Embryonic facial prominence (tissue), 1 donor: Measurements from ENCODE around the gene HSD17B1.
"Not testable (repeated sequence)": the region's sequence is repeated elsewhere in the genome, so short reads cannot be mapped to it uniquely, and the experiment has no call there.

Experiments
- DNase-seq: peaks from one replicate; pipeline ENCODE4 v3.0.0-alpha.2; 2016; ENCODE audit errors: extremely low spot score

HSD17B1 gene, protein sequence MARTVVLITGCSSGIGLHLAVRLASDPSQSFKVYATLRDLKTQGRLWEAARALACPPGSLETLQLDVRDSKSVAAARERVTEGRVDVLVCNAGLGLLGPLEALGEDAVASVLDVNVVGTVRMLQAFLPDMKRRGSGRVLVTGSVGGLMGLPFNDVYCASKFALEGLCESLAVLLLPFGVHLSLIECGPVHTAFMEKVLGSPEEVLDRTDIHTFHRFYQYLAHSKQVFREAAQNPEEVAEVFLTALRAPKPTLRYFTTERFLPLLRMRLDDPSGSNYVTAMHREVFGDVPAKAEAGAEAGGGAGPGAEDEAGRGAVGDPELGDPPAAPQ

GRCh38 chr17:42552736-42553135, at the start of gene HSD17B1:
Gene HSD17B1 (plus strand): TSS chr17:42552923. CDS start chr17:42552934, 11 bp downstream.
- DNase-seq: not testable (repeated sequence)

- DNase-seq: no peak
Observed at GRCh38 chr17:42502926-42503325, 49.8 kb upstream of the HSD17B1 start.

GRCh38 chr17:42507671-42508070, 45.1 kb upstream of the HSD17B1 start:
- no peak for DNase-seq

DNA sequence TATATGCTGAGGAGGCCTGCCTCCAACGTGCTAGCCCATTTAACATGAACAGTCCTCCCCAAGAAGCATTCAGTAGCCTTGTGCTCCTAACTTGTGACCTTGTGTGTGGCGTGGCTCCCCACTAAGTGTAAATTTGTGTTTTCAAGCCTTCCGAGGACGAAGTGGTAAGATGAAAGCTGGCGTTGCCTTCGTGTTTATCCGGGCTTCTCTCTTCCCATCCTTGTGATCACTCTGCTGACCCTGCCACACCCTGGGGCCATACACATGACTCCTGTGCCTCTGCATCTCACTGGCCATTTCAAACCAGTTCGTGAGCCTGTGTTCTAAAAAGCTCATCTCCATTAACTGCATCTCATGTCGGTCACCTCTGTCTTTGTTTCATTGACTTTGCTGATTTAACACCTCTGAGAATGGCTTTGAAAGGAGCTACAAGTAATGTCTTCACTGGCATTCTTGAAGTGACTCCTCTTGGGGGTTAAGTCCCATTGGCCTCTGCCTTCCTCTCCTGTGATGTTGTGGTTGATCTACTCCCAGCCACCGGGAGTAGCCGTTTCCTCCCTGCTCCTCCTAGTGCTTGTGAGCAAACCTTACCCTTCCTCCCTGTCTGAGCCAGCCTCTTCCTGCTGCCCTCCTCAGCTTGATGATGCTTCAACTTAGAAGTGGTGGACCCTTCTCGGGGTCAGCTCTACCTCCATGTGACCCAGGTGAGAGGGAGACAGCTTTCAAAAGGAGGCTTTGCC, 44.1 kb upstream of the HSD17B1 start:
- DNase-seq: no peak

GRCh38 chr17:42509409-42509808, 43.3 kb upstream of the HSD17B1 start:
- no peak for DNase-seq

DNA sequence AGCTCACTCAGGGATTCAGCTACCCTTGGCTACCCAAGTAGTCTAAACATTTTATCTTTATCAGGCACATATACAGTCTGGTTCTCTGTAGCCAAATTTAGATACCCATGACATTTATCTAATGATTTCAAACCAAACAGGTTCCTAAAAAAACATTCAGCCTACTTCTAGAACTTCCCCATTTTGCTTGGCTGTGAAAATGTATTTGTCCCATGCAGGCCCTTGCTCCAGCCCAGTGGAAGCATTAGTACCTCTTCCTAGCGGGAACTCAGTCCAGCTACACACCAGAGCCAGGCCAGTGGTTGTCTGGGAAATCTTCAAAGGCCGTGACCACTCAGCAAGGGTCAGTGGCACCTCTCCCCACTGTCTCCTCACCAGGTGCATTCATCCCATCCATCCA, 42.9 kb upstream of the HSD17B1 start:
- no peak for DNase-seq

GRCh38 chr17:42512246-42512645, 40.5 kb upstream of the HSD17B1 start:
- DNase-seq: no peak

- DNase-seq: no peak
Observed at GRCh38 chr17:42512733-42513251, 39.9 kb upstream of the HSD17B1 start.

DNA sequence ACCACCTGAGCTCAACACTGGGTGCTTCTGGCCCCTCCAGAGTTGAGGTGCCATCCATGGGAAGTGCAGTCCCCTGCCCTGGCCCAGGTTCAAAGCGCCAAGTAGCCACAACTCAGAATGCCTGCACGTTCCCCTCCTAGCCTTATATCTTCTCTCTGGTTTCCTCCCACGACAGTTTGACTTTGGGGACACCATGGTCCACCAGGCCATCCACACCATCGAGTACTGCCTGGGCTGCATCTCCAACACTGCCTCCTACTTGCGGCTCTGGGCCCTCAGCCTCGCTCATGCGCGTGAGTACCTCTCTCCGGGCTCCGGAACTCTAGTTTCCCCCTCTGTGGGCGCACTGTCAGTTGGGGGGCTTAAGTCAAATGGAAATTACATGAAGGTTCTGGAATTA, 39.0 kb upstream of the HSD17B1 start:
- DNase-seq: no peak

DNA sequence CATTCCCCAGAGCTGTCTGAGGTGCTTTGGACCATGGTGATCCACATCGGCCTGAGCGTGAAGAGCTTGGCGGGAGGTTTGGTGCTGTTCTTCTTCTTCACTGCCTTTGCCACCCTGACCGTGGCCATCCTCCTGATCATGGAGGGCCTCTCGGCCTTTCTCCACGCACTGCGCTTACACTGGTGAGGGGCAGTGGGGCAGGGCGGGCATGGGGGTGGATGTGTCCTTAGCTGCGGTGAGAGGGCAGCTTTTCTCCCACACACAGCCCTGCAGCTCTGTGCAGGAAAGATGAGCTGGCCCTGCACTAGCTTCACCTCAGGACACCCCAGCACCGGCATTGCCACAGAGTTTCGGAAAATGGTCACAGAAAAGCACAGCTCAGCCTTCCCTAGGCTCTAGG, 38.4 kb upstream of the HSD17B1 start:
- no peak for DNase-seq

- no peak for DNase-seq
Observed at GRCh38 chr17:42514867-42515266, 37.9 kb upstream of the HSD17B1 start.

- DNase-seq: no peak
Observed at GRCh38 chr17:42517516-42517915, 35.2 kb upstream of the HSD17B1 start.

DNA sequence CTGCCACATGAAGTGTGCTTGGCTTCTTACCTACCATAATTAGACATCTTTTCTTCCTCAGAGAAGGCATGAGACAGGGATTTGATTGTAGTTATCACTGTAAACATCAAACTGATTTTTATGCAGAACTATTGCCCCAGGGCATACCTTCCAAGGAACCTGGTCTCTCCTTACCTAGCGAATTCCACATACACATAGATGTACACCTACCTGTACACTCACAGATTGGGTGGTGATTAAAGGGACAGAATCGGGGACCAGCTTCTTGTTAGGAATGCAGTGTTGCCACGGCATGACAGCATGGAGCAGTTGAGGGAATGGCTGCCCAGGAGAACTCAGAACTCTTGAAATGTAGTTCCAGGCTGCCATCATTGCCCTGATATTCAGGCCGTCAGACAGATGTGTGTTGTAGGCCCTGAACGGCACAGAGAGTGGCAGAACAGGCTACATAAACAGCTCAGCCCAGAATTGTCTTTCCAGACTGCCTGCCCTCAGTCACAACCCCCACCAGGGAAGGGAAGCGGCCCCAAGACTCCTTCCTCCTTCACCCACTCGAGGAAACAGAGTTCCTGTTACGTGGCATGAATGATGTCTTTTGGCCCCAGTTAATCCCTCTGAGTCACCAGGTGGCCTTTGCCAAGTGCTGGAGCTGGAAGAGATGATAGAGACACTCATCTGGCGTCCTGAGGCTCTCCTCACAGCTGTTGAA, 34.5 kb upstream of the HSD17B1 start:
- no peak for DNase-seq

DNA sequence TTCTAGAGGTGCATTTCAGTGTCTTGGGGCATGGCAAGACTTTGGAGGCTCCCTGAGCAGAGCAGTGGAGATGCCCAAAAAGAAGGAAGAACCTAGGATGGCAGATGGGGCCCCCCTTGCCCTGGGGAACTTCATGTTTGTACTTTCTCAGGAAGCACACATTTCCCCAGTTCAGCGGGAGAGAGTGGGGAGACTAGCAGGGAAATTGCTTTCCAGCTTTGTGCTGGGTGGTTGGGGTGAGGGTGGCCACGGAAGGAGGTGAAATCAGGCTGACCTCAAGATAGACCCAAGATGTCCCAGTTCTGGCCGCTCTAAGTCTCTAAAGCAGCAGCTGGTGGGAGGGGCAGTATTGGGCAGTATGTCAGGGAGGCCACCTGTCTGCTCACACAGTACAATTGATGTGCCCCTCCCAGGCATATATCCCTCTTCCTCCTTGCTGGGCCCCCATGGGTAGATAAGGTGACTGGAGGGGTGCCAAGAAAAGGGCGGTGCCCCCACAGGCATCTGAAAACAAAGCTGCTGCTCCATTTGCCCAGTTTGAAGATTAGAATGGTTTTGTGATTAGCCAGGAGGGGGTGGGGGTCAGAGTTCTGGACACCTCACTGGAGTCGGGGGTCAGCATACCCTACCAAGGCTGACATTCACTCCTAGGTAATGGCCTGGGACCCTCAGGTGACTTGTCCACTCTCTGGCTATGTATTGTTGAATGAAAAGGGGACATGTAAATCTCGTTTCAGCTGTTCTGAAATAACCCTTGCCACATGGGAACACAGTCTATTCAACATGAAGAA, 33.8 kb upstream of the HSD17B1 start:
- DNase-seq: no peak

DNA sequence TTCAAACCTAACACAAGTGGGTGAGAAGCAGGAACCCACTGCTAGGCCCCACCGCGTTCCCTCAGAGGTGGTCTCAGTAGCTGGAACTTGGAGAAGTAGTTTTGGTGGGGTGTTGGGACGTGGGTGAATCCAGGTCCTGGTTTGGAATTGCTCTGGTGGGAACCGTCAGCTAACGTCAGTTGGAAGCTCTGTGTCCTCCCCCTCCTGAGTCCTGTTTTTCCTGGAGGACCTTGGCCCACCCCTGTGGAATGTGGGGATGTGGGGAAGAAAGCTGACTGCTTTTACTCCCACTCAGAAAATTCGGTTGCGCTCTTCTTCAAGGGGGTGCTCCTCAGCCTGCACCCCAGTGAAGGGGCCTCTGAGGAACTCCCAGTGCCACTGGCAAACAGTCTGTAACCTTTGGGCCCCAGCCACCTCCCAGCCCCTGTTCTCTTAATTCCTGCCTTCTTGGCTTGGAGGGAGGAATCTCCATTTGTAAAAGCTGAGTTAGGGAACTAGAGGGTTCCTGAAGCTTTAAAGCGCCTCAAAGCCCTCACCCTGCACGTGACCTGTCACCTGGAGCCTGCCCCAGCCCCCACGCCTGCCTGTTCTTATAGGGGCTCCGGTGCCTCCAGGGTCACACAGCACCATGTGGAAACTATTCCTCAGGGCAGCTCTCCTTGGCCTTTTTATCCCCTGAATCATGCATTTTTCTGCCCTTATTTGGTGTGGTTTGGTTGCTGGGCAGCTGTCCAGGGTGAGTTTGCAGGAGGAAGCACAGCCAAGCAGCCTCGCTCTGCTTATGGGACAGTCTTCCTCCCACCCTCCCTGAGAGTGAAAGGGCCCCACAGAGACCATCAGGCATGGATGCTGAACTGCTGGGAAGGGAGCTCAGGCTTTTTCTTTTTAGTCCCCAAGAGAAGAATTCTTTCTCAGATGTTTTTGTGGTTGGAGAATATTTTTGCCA, 32.9 kb upstream of the HSD17B1 start:
- DNase-seq: peak; percentile 63

GRCh38 chr17:42520540-42520951, 32.2 kb upstream of the HSD17B1 start:
- DNase-seq: no peak

GRCh38 chr17:42521036-42521435, 31.7 kb upstream of the HSD17B1 start:
- DNase-seq: no peak

GRCh38 chr17:42521666-42522262, 31.0 kb upstream of the HSD17B1 start:
- DNase-seq: no peak

- no peak for DNase-seq
Observed at GRCh38 chr17:42522263-42522790, 30.4 kb upstream of the HSD17B1 start.

GRCh38 chr17:42522798-42523278, 29.9 kb upstream of the HSD17B1 start:
- no peak for DNase-seq
